GM12873 (cell line): ENCODE data around the gene ACTN2.

Experiments
- CTCF ChIP-seq: IDR thresholded peaks from 2 replicates; pipeline ENCODE4 v1.5.1; 2012; ENCODE audit warnings: low read depth, mild to moderate bottlenecking, moderate library complexity, low read length, control low read depth; ENCODE audit not compliant: insufficient read depth; ENCODE audit errors: missing control alignments

The ACTN2 gene

GRCh38 chr1:236685205-236685916, 938 bp upstream of the ACTN2 start:
- no peak for TF ChIP-seq CTCF

- TF ChIP-seq CTCF = no peak
Measured at GRCh38 chr1:236686815-236687160, 489 bp downstream of the ACTN2 start.

GRCh38 chr1:236687273-236687672, 974 bp downstream of the ACTN2 start:
- no peak for TF ChIP-seq CTCF

GRCh38 chr1:236688705-236689104, 2.4 kb downstream of the ACTN2 start:
- TF ChIP-seq CTCF = no peak

GRCh38 chr1:236689713-236690569, 3.6 kb downstream of the ACTN2 start:
- no peak for TF ChIP-seq CTCF

GRCh38 chr1:236691348-236691747, 5.0 kb downstream of the ACTN2 start:
- TF ChIP-seq CTCF = no peak

GRCh38 chr1:236692128-236692527, 5.8 kb downstream of the ACTN2 start:
- TF ChIP-seq CTCF = no peak
